CD4-positive, alpha-beta T cell (primary cell): ENCODE measurements around the gene TMBIM6. TPM values are rescaled to one million over a fixed set of nuclear protein-coding genes. Genes with fewer than 3 reads are reported as not detected.

Experiments used
- ATAC-seq: fragments of 200-7000 bp; cut with Tn5 transposase; one replicate; pipeline ENCODE4 v1.10.0; 2022; ENCODE audit warnings: mild to moderate bottlenecking; ENCODE audit not compliant: poor library complexity
- CTCF ChIA-PET: fragments of 350-600 bp; sonication (Branson Sonifier 250); formaldehyde crosslinking; loops from one replicate; lab custom pipeline; 2021; ENCODE audit warnings: antibody characterized with exemption, inconsistent platforms; lab: Charles Lee
- POLR2A ChIA-PET: fragments of 350-600 bp; sonication (Branson Sonifier 250); formaldehyde crosslinking; loops from one replicate; lab custom pipeline; 2021; ENCODE audit warnings: antibody characterized with exemption, inconsistent platforms; lab: Charles Lee
- DNase-seq, 14 experiments: peaks; one replicate each; pipeline ENCODE4 v3.0.0-alpha.2; 2013 to 2020; ENCODE audit warnings: mixed read lengths in 2 of 14
- H3K27ac ChIP-seq, 2 donors: one replicate each; pipeline versions ENCODE4 v1.5.1 to v1.7.0; 2013; ENCODE audit warnings: low read length in 2 of 2, low read depth in 1 of 2, mild to moderate bottlenecking in 1 of 2
- H3K27me3 ChIP-seq, 2 experiments: 1 replicate in 1 of 2; 2 replicates in 1 of 2; pipeline versions ENCODE4 v1.6.1 to v1.7.0; 2013; ENCODE audit warnings: low read length in 2 of 2, control low read depth in 1 of 2, mild to moderate bottlenecking in 1 of 2, moderate library complexity in 1 of 2; ENCODE audit not compliant: insufficient read depth in 2 of 2, control insufficient read depth in 1 of 2
- H3K36me3 ChIP-seq: one replicate; pipeline ENCODE4 v1.6.1; 2013; ENCODE audit warnings: low read length, control low read depth; ENCODE audit not compliant: insufficient read depth
- H3K4me1 ChIP-seq: one replicate; pipeline ENCODE4 v1.6.1; 2013; ENCODE audit warnings: low read length, control low read depth; ENCODE audit not compliant: insufficient read depth
- H3K4me3 ChIP-seq: one replicate; pipeline ENCODE4 v1.5.1; 2013; ENCODE audit warnings: mild to moderate bottlenecking, low read length, moderate library complexity
- H3K9me3 ChIP-seq, 2 experiments: 1 replicate in 1 of 2; 2 replicates in 1 of 2; pipeline versions ENCODE4 v1.6.1 to v1.7.0; 2013; ENCODE audit warnings: low read length in 2 of 2, mild to moderate bottlenecking in 2 of 2, control low read depth in 1 of 2, moderate library complexity in 1 of 2; ENCODE audit not compliant: control insufficient read depth in 1 of 2, insufficient read depth in 1 of 2
- H3K27ac Mint-ChIP-seq: one replicate; pipeline ENCODE4 v1.8.0; 2020; ENCODE audit warnings: mixed read lengths
- H3K27me3 Mint-ChIP-seq: one replicate; pipeline ENCODE4 v1.8.0; 2021; ENCODE audit warnings: mixed read lengths
- H3K36me3 Mint-ChIP-seq: one replicate; pipeline ENCODE4 v1.8.0; 2021; ENCODE audit warnings: low read depth, mixed read lengths
- H3K4me1 Mint-ChIP-seq: one replicate; pipeline ENCODE4 v1.8.0; 2021; ENCODE audit warnings: low read depth, mixed read lengths
- H3K4me3 Mint-ChIP-seq: one replicate; pipeline ENCODE4 v1.8.0; 2020; ENCODE audit warnings: mild to moderate bottlenecking, mixed read lengths
- H3K9me3 Mint-ChIP-seq: one replicate; pipeline ENCODE4 v1.8.0; 2020; ENCODE audit warnings: mixed read lengths
- CTCF ChIP-seq: fragments of 200-600 bp; IDR thresholded peaks from one replicate; pipeline ENCODE4 v1.8.0; 2022; ENCODE audit warnings: antibody characterized with exemption, mild to moderate bottlenecking
- intact Hi-C, 2 experiments: fragments of 100-400 bp; cut with DNase I in 1 of 2; cut with micrococcal nuclease in 1 of 2; formaldehyde crosslinking; loops; one replicate each; pipeline versions ENCODE4 v1.15.1 to v1.9.0; 2023 to 2025; cut with DNase I, micrococcal nuclease
- total RNA-seq, 174 experiments: library from RNA in 2 of 174; stranded (reverse) in 2 of 174; gene quantifications; one replicate each; pipeline ENCODE4 v1.2.3 and lab custom pipeline; 2021 to 2026

TMBIM6 gene
- total RNA-seq, 2 experiments from 2014 or later, result 274 to 279 TPM

GRCh38 chr12:49783917-49784676, 42.7 kb downstream of the TMBIM6 start:
- intact Hi-C loops, result no loop called here
- no peaks in the 10 kb centered on the region for H3K4me1 ChIP-seq
- peaks cover 3% of the 10 kb centered on the region for H3K9me3 Mint-ChIP-seq
- no peaks in the 10 kb centered on the region for H3K4me1 Mint-ChIP-seq
- H3K27me3 Mint-ChIP-seq, result peaks cover 34% of the 10 kb centered on the region
- no peaks in the 10 kb centered on the region for H3K36me3 ChIP-seq
- H3K27ac ChIP-seq, result no peak overlapping the region
- no peak for DNase-seq
- no peak overlapping the region for H3K4me3 ChIP-seq
- TF ChIP-seq CTCF, result no peak
- no peaks in the 10 kb centered on the region for H3K9me3 ChIP-seq
- H3K27me3 ChIP-seq, result peaks cover 0 to 6% of the 10 kb centered on the region in 2 experiments
- no peak overlapping the region for H3K27ac Mint-ChIP-seq
- POLR2A ChIA-PET, result interaction anchor here (1.0 kb wide), 1 partner anchor 43 kb away, joined by 3 read pairs; the partner anchor contains the start of gene TMBIM6
- H3K36me3 Mint-ChIP-seq, result peaks cover 6% of the 10 kb centered on the region
- CTCF ChIA-PET, result no interaction called here
- no peak for ATAC-seq
- H3K4me3 Mint-ChIP-seq, result no peak overlapping the region

- H3K27me3 ChIP-seq, result peaks cover 0 to 6% of the 10 kb centered on the region in 2 experiments
- ChIA-PET CTCF (no interaction called here), POLR2A (no interaction called here)
- H3K4me3 ChIP-seq, result no peak overlapping the region
- Mint-ChIP-seq H3K4me1 (no peaks in the 10 kb centered on the region), H3K36me3 (peaks cover 6% of the 10 kb centered on the region), H3K27me3 (peaks cover 27% of the 10 kb centered on the region), H3K9me3 (peaks cover 3% of the 10 kb centered on the region), H3K27ac (no peak overlapping the region), H3K4me3 (no peak overlapping the region)
- DNase-seq, result no peak
- intact Hi-C loops, result no loop called here
- no peaks in the 10 kb centered on the region for H3K36me3 ChIP-seq
- no peaks in the 10 kb centered on the region for H3K4me1 ChIP-seq
- H3K9me3 ChIP-seq, result no peaks in the 10 kb centered on the region
- no peak overlapping the region for H3K27ac ChIP-seq
- TF ChIP-seq CTCF, result no peak
- no peak for ATAC-seq
Observed at GRCh38 chr12:49784756-49785409, 43.5 kb downstream of the TMBIM6 start.

- no peak overlapping the region for H3K27ac ChIP-seq
- H3K36me3 Mint-ChIP-seq, result peaks cover 11% of the 10 kb centered on the region
- no peak overlapping the region for H3K4me3 ChIP-seq
- no peaks in the 10 kb centered on the region for H3K9me3 ChIP-seq
- H3K9me3 Mint-ChIP-seq, result peaks cover 3% of the 10 kb centered on the region
- no peaks in the 10 kb centered on the region for H3K4me1 ChIP-seq
- intact Hi-C loops, result no loop called here
- DNase-seq, result no peak
- peaks cover 12% of the 10 kb centered on the region for H3K27me3 Mint-ChIP-seq
- ChIA-PET CTCF (no interaction called here), POLR2A (no interaction called here)
- peaks cover 0 to 2% of the 10 kb centered on the region in 2 experiments for H3K27me3 ChIP-seq
- no peak for TF ChIP-seq CTCF
- ATAC-seq, result no peak
- no peaks in the 10 kb centered on the region for H3K36me3 ChIP-seq
- H3K4me3 Mint-ChIP-seq, result no peak overlapping the region
- H3K27ac Mint-ChIP-seq, result no peak overlapping the region
- no peaks in the 10 kb centered on the region for H3K4me1 Mint-ChIP-seq
Observed at GRCh38 chr12:49787672-49788071, 46.3 kb downstream of the TMBIM6 start.
